Common myeloid progenitor, CD34-positive (primary cell): ENCODE data around the gene CCL26.

Source experiments
- CTCF ChIA-PET: fragments of 350-600 bp; sonication (Branson Sonifier 250); formaldehyde crosslinking; loops from one replicate; lab custom pipeline; 2021; ENCODE audit warnings: antibody characterized with exemption; lab: Charles Lee
- POLR2A ChIA-PET: fragments of 350-600 bp; sonication (Branson Sonifier 250); formaldehyde crosslinking; loops from one replicate; lab custom pipeline; 2021; ENCODE audit warnings: antibody characterized with exemption; lab: Charles Lee
- DNase-seq, 3 donors: peaks; one replicate each; pipeline versions ENCODE4 v3.0.0 to v3.0.0-alpha.2; 2013
- H3K27ac ChIP-seq, 2 experiments: 1 replicate in 1 of 2; 2 replicates in 1 of 2; pipeline ENCODE4 v1.7.0; 2013; ENCODE audit warnings: inconsistent platforms in 2 of 2, low read length in 2 of 2, mild to moderate bottlenecking in 2 of 2, low read depth in 1 of 2, moderate library complexity in 1 of 2; ENCODE audit not compliant: severe bottlenecking in 2 of 2, insufficient read depth in 1 of 2, poor library complexity in 1 of 2
- H3K27me3 ChIP-seq, 5 experiments: replicated peaks in 2 of 5; 1 replicate in 3 of 5; 2 replicates in 2 of 5; pipeline versions ENCODE4 v1.6.1 to v1.7.0; 2013; ENCODE audit warnings: low read length in 4 of 5, mild to moderate bottlenecking in 2 of 5, moderate library complexity in 2 of 5, inconsistent platforms in 1 of 5; ENCODE audit not compliant: insufficient read depth in 5 of 5, control insufficient read depth in 4 of 5
- H3K36me3 ChIP-seq, 4 experiments: 1 replicate in 2 of 4; 2 replicates in 2 of 4; pipeline versions ENCODE4 v1.6.1 to v1.7.0; 2013; ENCODE audit warnings: low read length in 3 of 4, control low read depth in 1 of 4, mild to moderate bottlenecking in 1 of 4; ENCODE audit not compliant: control insufficient read depth in 4 of 4, insufficient read depth in 4 of 4
- H3K4me1 ChIP-seq, 4 experiments: 1 replicate in 3 of 4; 2 replicates in 1 of 4; pipeline versions ENCODE4 v1.6.1 to v1.7.1; 2013; ENCODE audit warnings: low read length in 3 of 4, mild to moderate bottlenecking in 3 of 4, control low read depth in 1 of 4, inconsistent platforms in 1 of 4, moderate library complexity in 1 of 4; ENCODE audit not compliant: control insufficient read depth in 4 of 4, insufficient read depth in 4 of 4; ENCODE audit errors: control extremely low read depth in 1 of 4
- H3K4me3 ChIP-seq, 7 experiments: 1 replicate in 4 of 7; 2 replicates in 3 of 7; pipeline versions ENCODE4 v1.5.1 to v1.7.0; 2013; ENCODE audit warnings: mild to moderate bottlenecking in 7 of 7, low read length in 6 of 7, moderate library complexity in 6 of 7, inconsistent platforms in 2 of 7, low read depth in 2 of 7, control low read depth in 1 of 7; ENCODE audit not compliant: insufficient read depth in 4 of 7, control insufficient read depth in 1 of 7; ENCODE audit errors: extremely low read depth in 1 of 7
- H3K9me3 ChIP-seq, 5 experiments: 1 replicate in 4 of 5; 2 replicates in 1 of 5; pipeline versions ENCODE4 v1.6.1 to v1.7.1; 2013; ENCODE audit warnings: low read length in 4 of 5, mild to moderate bottlenecking in 2 of 5, inconsistent platforms in 1 of 5, low read depth in 1 of 5, moderate library complexity in 1 of 5; ENCODE audit not compliant: control insufficient read depth in 4 of 5, insufficient read depth in 2 of 5; ENCODE audit errors: control extremely low read depth in 1 of 5
- WGBS: methylation state at CpG from one replicate; pipeline ENCODE4 v1.1.5; 2013; ENCODE audit not compliant: insufficient coverage; 5-methylcytosine and 5-hydroxymethylcytosine counted together

CCL26 gene

GRCh38 chr7:75758491-75758890 is 13.5 kb downstream of the CCL26 start:
- Histone ChIP-seq H3K36me3 (no peaks in the 10 kb centered on the region), H3K4me1 (no peaks in the 10 kb centered on the region), H3K4me3 (no peak overlapping the region), H3K27ac (no peak overlapping the region), H3K27me3 (no peaks in the 10 kb centered on the region), H3K9me3 (no peaks in the 10 kb centered on the region)
- WGBS, result no CpG with 5 or more reads among the region's 2 CpGs
- DNase-seq, result no peak
- CTCF ChIA-PET, result interaction anchor here (0.8 to 1.4 kb wide), 5 partner anchors 18 to 227 kb away, joined by 3 to 4 read pairs (median 3); no protein-coding TSS in a partner anchor
- POLR2A ChIA-PET, result no interaction called here

GRCh38 chr7:75757860-75758259 is 14.2 kb downstream of the CCL26 start:
- ChIA-PET CTCF (interaction anchor here (1.0 to 1.3 kb wide), 3 partner anchors 87 to 226 kb away, joined by 3 read pairs; no protein-coding TSS in a partner anchor), POLR2A (no interaction called here)
- no peak for DNase-seq

GRCh38 chr7:75756991-75757676 is 14.9 kb downstream of the CCL26 start:
- no peaks in the 10 kb centered on the region for H3K4me1 ChIP-seq
- 93% methylated on average over 6 of the region's 6 CpGs for WGBS
- H3K27me3 ChIP-seq, result no peaks in the 10 kb centered on the region
- H3K4me3 ChIP-seq, result no peak overlapping the region
- no peaks in the 10 kb centered on the region for H3K36me3 ChIP-seq
- DNase-seq, result peak; percentile 34 to 67 (median 61)
- no peaks in the 10 kb centered on the region for H3K9me3 ChIP-seq
- ChIA-PET CTCF (interaction anchor here (1.3 to 1.6 kb wide), 2 partner anchors 17 to 225 kb away, joined by 3 to 6 read pairs; no protein-coding TSS in a partner anchor), POLR2A (interaction anchor here (0.5 kb wide), 1 partner anchor 33 kb away, joined by 4 read pairs; no protein-coding TSS in a partner anchor)
- H3K27ac ChIP-seq, result no peak overlapping the region

More at GRCh38 chr7:75757860-75758259, 14.2 kb downstream of the CCL26 start:
- Histone ChIP-seq H3K27ac (no peak overlapping the region), H3K27me3 (no peaks in the 10 kb centered on the region), H3K4me1 (no peaks in the 10 kb centered on the region), H3K9me3 (no peaks in the 10 kb centered on the region), H3K36me3 (no peaks in the 10 kb centered on the region), H3K4me3 (no peak overlapping the region)
- WGBS, result 93% methylated on average over 3 of the region's 7 CpGs

GRCh38 chr7:75756206-75756990 is 15.6 kb downstream of the CCL26 start:
- DNase-seq, result no peak
- Histone ChIP-seq H3K27me3 (no peaks in the 10 kb centered on the region), H3K4me1 (no peaks in the 10 kb centered on the region), H3K4me3 (no peak overlapping the region), H3K27ac (no peak overlapping the region), H3K36me3 (no peaks in the 10 kb centered on the region), H3K9me3 (no peaks in the 10 kb centered on the region)
- 95% methylated on average over 8 of the region's 10 CpGs for WGBS
- CTCF ChIA-PET, result interaction anchor here (1.0 to 1.6 kb wide), 6 partner anchors 9 to 106 kb away, joined by 3 to 6 read pairs (median 4); no protein-coding TSS in a partner anchor
- POLR2A ChIA-PET, result interaction anchor here (0.5 kb wide), 1 partner anchor 34 kb away, joined by 4 read pairs; no protein-coding TSS in a partner anchor

- no peak for DNase-seq
- POLR2A ChIA-PET, result no interaction called here
Observed at GRCh38 chr7:75743455-75743859, 28.6 kb downstream of the CCL26 start.

GRCh38 chr7:75740846-75741497 is 31.0 kb downstream of the CCL26 start:
- CTCF ChIA-PET, result interaction anchor here (0.9 to 1.2 kb wide), 2 partner anchors 11 to 18 kb away, joined by 3 read pairs; no protein-coding TSS in a partner anchor

More at GRCh38 chr7:75743455-75743859, 28.6 kb downstream of the CCL26 start:
- H3K27me3 ChIP-seq, result peaks cover 0 to 3% (median 0%) of the 10 kb centered on the region in 5 experiments
- H3K9me3 ChIP-seq, result no peaks in the 10 kb centered on the region
- WGBS, result 90% methylated on average over 2 of the region's 4 CpGs
- no peaks in the 10 kb centered on the region for H3K36me3 ChIP-seq
- no peak overlapping the region for H3K4me3 ChIP-seq
- H3K27ac ChIP-seq, result no peak overlapping the region
- peaks cover 0 to 18% (median 6%) of the 10 kb centered on the region in 4 experiments for H3K4me1 ChIP-seq
- CTCF ChIA-PET, result interaction anchor here (0.7 kb wide), 1 partner anchor 347 kb away, joined by 3 read pairs; no protein-coding TSS in a partner anchor

More at GRCh38 chr7:75740846-75741497, 31.0 kb downstream of the CCL26 start:
- H3K4me3 ChIP-seq, result no peak overlapping the region
- 56% methylated on average over 10 of the region's 13 CpGs for WGBS
- POLR2A ChIA-PET, result no interaction called here
- no peaks in the 10 kb centered on the region for H3K36me3 ChIP-seq
- no peak overlapping the region for H3K27ac ChIP-seq
- no peaks in the 10 kb centered on the region for H3K9me3 ChIP-seq
- H3K27me3 ChIP-seq, result peaks cover 0 to 3% (median 0%) of the 10 kb centered on the region in 5 experiments
- peaks cover 0 to 25% (median 13%) of the 10 kb centered on the region in 4 experiments for H3K4me1 ChIP-seq
- DNase-seq, result no peak
